Epithelial cell of esophagus (primary cell): ENCODE results near the gene GPC3.

ENCODE experiments used
- DNase-seq: peaks from one replicate; pipeline ENCODE4 v3.0.0; 2010; ENCODE audit warnings: low read depth
- H3K4me3 ChIP-seq: 2 replicates; pipeline ENCODE4 v1.5.1; 2011; ENCODE audit warnings: mild to moderate bottlenecking, low read length, control low read depth
- TF ChIP-seq, protein P1 (sequence below): IDR thresholded peaks from 2 replicates; pipeline ENCODE4 v1.5.1; 2011; ENCODE audit warnings: low read depth, mild to moderate bottlenecking, low read length, control low read depth, inconsistent platforms; ENCODE audit not compliant: insufficient read depth; ENCODE audit errors: missing control alignments

The GPC3 gene

DNA sequence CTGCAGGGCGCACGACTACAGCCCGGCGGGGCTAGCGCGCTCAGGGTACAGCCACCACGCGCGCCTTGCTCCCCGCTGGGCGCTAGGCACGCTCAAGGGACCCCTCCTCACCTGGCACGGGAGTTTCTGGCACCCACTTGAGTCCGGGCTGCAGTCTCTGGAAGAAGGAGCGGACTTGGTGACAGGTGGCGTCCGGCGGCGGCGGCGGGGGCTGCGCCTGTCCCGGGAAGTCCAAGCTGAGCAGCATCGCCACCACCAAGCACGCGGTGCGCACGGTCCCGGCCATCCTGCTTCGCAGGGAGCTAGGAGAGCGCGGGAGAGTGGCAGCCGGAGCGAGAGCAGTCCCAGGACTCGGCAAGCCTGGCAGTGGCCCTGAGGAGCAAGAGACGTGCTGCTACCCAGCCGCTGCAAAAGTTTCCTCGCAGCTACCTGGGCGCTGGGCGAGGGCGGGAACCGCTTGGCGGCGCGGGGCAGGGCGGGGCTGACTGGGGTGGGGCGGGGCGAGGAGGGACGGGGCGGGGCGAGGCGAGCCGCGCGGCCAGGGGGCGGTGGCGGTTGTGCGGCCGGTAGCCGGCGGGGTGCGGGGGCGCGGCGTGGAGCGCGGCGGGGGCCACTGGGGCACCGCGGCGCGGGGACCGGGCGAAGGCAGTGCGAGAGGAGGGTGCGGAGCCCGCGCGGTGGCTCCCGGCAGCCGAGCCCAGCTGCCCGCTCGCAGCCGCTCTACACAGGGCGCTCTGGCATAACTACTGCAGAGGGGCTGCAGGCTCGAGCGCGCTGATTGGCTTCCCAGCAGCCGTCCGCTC lies at the start of gene GPC3:
TSS of gene GPC3 (minus strand) at position 431 of the 803 bp plus-strand sequence.
- peak within 1 kb of the TSS; percentile 27 for H3K4me3 ChIP-seq
- TF ChIP-seq, protein P1, sequence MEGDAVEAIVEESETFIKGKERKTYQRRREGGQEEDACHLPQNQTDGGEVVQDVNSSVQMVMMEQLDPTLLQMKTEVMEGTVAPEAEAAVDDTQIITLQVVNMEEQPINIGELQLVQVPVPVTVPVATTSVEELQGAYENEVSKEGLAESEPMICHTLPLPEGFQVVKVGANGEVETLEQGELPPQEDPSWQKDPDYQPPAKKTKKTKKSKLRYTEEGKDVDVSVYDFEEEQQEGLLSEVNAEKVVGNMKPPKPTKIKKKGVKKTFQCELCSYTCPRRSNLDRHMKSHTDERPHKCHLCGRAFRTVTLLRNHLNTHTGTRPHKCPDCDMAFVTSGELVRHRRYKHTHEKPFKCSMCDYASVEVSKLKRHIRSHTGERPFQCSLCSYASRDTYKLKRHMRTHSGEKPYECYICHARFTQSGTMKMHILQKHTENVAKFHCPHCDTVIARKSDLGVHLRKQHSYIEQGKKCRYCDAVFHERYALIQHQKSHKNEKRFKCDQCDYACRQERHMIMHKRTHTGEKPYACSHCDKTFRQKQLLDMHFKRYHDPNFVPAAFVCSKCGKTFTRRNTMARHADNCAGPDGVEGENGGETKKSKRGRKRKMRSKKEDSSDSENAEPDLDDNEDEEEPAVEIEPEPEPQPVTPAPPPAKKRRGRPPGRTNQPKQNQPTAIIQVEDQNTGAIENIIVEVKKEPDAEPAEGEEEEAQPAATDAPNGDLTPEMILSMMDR, result no peak

DNA sequence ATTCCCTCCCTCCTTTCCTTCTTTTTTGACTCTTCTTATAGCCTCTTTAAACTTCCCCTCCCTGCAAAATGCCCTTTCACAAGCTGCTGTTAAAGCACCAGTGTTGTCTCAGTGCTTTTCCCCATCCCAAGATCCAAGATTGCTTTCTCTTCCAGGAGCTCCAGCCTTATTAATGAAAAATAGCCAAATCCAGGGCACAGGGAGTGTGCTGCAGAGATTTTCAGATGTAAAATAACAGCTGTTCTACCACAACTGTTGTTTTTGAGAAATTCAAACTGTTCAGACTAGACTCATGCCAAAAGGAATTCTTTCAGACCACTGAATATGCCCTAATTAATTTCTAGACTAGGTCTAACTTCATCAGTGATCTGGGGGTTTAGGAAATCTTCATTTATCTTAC lies 47.0 kb upstream of the GPC3 start:
- DNase-seq, result no peak
- no peak overlapping the region for H3K4me3 ChIP-seq
- TF ChIP-seq, protein P1, result no peak

More for the DNA sequence above, at the start of gene GPC3:
- peak; percentile 45 for DNase-seq

DNA sequence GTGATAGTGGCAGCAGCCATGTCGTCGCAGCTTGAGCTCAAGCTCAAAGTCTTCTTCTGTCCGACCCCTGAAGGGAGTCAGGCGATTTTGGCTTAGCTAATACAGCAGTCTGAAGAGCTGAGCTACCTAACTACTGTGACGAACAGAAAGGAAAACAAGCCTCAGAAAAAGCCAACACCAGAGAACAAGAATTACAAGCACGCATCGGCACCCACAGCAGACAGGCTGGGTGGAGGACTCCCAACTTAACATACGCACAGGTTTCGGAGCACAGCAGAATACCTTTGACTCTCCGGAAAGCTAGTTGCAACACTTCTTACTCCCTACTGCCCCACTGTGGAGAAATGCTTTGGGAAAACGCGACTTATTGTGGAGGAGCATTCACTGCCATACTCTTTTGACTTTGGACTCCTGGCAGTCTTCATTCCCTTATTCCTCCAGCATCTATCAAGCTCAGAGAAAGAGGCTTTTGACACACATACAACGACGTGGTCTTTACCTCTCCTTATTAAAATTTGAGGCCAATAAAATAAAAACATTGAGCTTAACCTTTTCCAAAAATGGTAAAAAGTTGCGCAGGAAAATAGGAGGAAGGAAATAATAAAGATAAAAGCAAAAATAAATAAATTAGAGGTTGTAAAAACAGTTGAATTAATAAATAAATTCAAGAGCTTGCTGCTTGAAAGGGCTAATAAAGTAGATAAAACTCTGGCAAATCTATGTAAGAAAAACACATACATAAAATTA lies 41.3 kb upstream of the GPC3 start:
- DNase-seq, result peak; percentile 66
- no peak overlapping the region for H3K4me3 ChIP-seq
- TF ChIP-seq, protein P1, result peak; percentile 69

DNA sequence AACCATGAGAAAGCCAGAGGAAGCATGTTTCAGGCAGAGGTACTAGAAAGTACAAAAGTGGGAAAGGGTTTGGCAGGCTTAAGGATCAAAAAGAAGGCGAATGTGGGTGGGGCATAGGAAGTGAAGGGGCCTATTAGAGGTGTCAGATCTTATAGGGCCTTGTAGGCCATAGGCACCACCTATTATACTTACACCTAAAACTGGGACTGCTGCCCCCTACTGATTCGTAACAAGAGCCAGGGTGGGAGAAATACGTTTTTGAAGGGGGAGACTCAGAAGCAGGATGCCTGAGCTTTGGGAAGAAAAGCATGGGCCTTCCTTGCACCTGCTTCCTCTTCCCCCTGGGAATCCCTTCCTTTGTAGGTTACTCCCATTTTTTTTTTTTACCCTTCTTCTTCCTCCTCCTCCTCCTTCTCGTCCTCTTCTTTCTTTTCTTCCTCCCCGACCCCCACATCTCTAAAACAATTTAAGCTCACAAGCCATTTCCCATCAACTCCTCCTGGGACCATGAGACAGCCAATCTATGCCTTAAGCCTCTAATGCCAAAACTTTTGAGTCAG lies 40.7 kb upstream of the GPC3 start:
- DNase-seq, result no peak
- no peak overlapping the region for H3K4me3 ChIP-seq
- TF ChIP-seq, protein P1, result no peak

DNA sequence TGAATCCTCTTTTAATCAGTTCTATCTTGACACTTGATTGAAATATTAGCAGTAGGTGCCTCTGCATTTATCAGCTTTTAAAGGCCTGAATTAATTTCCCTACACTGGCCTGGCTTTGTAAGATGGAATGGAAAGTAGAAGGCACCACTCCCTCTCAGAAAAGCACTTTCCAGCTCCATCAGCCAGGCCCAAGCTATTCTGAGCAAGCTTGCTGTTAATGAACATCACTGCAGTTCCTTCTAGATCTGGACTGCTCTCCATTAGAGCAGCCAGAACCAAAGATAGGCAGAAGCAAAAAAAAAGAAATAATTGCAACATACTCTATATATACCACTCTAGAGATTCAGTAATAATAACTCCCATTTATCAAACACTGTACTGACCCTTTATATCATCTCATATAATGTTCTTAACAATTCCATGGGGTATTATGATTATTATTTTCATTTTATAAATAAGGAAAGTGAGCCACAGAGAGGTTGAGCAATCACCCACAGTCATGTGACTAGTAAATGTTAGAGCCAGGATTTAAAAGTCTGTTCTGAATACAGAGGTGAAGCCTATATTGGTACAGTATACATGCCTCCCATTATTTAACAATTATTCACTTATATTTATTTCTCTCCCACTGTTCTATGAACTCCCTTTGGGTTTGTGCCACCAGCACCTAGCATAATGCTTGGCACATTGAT lies 39.4 kb upstream of the GPC3 start:
- TF ChIP-seq, protein P1, result no peak
- no peak for DNase-seq
- no peak overlapping the region for H3K4me3 ChIP-seq

DNA sequence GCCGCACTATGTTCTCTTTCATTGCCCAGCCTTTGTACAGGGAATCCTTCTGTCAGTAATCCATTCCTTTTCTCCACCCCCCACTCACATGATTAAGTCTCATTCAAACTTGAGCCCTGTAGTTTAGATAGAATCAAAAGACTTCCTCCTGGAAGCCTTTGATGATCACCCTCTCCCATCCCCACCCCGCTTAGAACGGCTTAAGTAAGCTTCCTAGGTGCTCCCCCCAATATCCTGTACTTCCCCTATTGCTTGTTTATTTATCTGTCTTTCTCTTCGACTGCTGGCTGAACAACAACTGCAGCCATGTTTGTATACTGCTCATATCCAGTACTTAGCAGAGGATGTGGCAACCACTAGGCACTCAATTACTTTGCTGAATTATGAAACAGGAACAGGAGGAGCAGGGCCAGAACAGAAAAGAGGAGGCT lies 38.5 kb upstream of the GPC3 start:
- H3K4me3 ChIP-seq, result no peak overlapping the region
- TF ChIP-seq, protein P1, result no peak
- no peak for DNase-seq
